Measurements from ENCODE around the gene MYH3. TPM values are rescaled to one million over a fixed set of nuclear protein-coding genes. Genes with fewer than 3 reads are reported as not detected.

Gene MYH3
- total RNA-seq, 1 experiment from 2014 or later: 0.34 TPM

DNA sequence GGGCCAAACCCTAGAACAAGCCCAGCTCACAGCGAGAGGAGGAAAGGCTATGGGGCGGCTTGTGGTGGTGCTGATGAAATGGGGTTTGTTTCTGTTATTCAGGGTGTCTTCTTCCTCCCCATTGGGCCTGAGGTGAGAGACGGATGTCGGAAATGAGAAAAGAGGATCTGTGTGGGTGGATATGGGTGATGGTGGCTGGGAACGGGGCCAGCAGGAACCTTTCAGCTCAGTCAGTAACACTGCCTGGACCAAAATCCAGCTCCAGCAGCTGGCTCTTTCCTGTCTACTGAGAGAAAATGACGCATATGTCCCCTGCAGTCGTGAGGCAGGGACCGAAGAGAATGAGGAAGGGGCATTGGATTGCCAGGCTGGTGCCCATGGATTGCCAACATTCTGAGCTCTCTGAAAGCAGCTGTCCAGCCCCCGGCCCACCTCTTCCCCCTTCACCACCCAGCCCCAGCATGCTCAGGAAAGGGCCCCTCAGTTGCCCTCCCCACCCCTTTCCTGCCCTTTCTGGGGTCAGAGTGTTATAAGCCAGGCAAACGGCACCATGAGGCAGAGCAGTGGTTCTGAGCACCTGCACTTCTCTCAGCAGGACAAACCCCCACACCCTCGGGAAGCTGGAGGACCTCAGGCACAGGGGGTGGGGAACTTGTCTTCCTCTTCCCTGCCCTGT is 4.0 kb downstream of the MYH3 start:
- in situ Hi-C loops (cut with HindIII; ENCODE audit: low sequenced_read_pairs): no loop called here
- DNase-seq (ENCODE audit: low spot score): no peak

DNA sequence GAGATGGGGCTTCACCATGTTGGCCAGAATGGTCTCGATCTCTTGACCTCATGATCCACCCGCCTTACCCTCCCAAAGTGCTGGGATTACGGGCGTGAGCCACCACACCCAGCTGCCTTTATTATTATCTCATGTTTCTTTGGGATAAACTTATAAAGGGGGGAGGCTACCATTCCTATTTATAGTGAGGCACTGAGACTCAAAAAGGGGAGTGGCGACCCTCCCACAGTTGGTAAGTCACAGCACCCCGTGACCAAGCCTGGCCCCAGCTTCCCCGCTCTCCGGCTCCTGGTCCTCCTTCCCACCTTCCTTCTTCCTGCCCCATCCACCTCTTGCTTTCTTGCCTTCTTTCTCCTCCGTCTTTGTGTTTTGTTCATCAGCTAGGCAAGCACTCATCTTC is 5.2 kb downstream of the MYH3 start:
- in situ Hi-C loops (cut with HindIII; ENCODE audit: low sequenced_read_pairs): no loop called here
- DNase-seq (ENCODE audit: low spot score): no peak

DNA sequence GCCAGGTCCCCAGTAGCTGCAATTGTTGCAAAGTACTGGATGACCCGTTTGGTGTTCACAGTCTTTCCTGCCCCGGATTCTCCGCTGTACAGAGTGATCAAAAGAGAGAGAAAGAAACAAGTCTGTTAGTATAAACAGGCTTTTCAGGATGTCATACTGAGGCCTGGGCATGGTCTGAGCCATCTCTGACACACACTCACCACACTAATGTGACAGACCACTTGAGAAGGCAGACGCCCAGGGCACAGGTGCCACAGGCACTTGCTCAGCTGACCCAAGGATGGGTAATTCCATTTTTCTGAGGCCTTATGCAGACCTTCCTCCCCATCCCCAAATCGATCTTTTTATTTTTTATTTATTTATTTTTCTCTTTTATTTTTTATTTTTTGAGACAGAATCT is 7.5 kb downstream of the MYH3 start:
- in situ Hi-C loops (cut with HindIII; ENCODE audit: low sequenced_read_pairs): no loop called here
- DNase-seq (ENCODE audit: low spot score): no peak

DNA sequence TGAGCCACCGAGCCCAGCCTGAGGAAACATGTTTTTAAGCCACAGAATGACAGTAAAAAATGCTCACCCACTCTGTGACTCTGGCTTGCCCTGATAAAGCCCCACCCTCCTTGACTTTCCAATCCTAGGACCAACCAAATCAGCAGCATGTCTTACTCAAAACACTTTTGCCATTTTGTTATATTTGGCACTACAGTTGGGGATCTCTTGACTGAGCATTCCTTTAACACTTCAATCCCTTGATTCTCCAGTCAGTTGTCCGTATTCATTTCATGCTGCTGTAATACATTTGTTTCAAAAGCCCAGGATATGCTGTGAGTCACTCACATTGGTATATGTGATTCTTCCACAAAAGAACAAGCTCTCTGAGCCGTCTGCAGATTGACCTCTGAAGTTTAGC is 8.2 kb downstream of the MYH3 start:
- in situ Hi-C loops (cut with HindIII; ENCODE audit: low sequenced_read_pairs): no loop called here
- no peak for DNase-seq (ENCODE audit: low spot score)

DNA sequence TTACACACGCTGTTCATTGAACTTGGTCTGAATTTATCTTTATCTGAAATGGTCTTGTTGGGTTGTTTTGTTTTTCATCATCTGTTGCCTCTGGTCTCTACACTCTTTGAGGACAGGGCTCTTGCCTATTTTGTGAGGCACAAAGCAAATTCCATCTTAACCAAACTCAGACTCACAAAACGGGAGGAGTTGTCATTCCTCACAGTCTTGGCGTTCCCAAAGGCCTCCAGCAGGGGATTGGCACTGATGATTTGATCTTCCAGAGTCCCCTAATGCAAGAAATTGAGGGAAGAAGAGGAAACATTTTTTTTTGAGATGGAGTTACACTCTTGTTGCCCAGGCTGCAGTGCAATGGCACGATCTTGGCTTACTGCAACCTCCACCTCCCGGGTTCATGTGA is 8.7 kb downstream of the MYH3 start:
- DNase-seq (ENCODE audit: low spot score): no peak
- in situ Hi-C loops (cut with HindIII; ENCODE audit: low sequenced_read_pairs): no loop called here

DNA sequence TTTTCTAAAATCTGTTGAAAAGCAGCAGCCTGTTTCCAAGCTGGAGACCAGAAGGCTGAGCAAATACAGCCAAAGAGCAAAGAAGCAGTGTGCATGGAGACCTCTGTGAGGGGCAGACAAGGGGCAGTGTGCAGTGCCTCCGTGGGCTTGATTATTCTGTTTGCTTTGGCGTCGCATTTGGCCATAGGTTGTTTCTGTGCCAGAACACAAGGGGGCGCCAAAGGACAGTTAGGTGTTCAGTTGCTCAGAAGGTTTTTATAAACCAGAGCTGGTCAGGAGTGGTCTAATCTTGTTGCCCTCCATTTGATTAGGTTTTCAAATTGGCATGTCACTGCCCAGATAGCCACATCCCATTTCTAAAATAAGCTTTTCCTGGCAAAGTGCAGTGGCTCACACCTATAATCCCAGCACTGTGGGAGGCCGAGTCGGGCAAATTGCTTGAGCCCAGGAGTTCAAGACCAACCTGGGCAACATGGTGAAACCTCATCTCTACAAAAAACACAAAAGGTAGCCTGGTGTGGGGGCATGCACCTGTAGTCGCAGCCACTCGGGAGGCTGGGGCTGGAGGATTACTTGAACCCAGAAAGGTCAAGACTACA is 10.6 kb downstream of the MYH3 start:
- peak; percentile 66 for DNase-seq (ENCODE audit: low spot score)
- in situ Hi-C loops (cut with HindIII; ENCODE audit: low sequenced_read_pairs): no loop called here

DNA sequence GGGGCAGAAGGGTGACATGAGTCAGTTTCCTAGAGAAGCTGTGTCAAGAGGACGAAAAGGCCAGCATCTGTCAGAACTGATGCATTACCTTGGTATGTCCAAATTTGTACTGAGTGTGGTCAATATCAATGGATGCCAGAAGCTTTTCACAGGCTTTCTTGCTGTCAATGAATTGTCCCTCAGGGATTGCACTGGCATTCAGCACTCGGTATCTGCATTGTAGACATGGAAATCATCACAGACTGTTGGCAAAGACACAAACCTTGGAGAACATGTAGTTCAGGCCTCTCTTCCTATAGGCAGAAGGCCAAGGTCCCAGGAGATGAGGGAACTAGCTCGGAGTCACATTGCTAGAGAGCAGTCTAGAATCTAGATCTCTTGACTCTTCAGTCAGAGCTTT is 16.6 kb downstream of the MYH3 start:
- in situ Hi-C loops (cut with HindIII; ENCODE audit: low sequenced_read_pairs): no loop called here
- no peak for DNase-seq (ENCODE audit: low spot score)

DNA sequence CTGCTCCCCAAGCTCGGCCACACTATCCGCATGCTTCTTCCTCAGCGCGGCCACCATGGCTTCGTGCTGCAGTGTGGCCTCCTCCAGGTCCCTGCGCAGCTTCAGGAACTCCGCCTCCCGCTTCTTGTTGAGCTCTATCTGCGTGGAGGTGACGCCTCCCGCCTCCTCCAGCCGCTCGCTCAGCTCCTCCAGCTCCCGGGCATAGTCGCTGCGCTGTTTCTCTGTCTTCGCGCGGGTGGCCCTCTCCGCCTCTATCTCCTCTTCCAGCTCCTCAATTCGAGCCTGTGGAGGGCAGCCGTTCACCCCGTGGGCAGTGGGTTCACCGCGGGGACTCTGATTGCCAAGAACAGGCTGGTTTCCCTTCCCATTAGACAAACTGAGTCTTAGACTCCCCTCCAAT is 19.0 kb downstream of the MYH3 start:
- in situ Hi-C loops (cut with HindIII; ENCODE audit: low sequenced_read_pairs): no loop called here

DNA sequence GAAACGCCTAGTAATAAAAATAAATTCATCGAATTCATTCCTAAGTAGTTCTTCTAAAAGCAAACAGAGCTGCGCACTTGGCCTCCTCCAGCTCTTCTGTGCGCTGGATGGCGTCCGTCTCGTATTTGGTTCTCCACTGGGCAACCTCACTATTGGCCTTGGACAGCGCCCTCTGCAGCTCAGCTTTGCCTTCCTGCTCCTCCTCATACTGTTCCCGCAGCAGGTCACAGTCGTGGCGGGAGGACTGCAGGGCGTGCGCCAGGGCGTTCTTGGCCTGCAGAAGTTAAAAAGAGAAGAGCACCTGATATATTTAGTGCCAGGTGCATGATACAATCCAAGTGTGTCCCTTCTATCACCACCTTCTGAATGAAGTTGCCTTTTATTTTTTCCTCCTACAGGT is 21.8 kb downstream of the MYH3 start:
- in situ Hi-C loops (cut with HindIII; ENCODE audit: low sequenced_read_pairs): no loop called here
- no peak for DNase-seq (ENCODE audit: low spot score)

More for the DNA sequence above, 19.0 kb downstream of the MYH3 start:
- DNase-seq (ENCODE audit: low spot score): no peak

DNA sequence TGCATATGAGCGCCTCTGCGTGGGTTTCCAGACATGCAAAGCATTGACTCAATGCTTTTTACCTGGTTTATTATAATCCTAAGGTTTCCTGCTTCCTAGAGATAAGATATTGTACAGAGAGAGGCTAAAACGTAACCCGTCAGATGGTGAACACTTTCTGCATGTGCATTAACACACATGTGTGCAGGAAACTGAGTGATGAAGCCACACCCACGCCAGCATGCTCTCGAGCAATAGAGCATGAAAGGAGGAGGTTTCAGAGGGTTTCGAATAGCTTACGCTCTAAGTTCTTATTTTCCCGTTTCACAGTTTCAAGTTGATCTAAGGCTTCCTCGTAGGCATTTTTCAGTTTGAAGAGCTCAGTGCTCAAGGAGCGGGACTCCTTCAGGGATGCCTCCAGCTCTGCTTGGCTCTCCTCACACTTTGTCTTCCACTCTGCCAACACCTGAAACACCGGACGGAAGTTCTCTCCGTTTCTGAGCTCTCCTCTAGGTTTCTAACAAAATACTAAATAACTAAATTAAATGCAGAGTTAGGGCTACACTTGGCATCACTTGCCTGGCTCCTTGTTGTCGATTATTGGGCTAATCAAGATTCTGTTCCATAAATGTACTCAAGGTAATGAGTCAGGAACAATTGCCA is 23.2 kb downstream of the MYH3 start:
- no peak for DNase-seq (ENCODE audit: low spot score)
- in situ Hi-C loops (cut with HindIII; ENCODE audit: low sequenced_read_pairs): no loop called here

DNA sequence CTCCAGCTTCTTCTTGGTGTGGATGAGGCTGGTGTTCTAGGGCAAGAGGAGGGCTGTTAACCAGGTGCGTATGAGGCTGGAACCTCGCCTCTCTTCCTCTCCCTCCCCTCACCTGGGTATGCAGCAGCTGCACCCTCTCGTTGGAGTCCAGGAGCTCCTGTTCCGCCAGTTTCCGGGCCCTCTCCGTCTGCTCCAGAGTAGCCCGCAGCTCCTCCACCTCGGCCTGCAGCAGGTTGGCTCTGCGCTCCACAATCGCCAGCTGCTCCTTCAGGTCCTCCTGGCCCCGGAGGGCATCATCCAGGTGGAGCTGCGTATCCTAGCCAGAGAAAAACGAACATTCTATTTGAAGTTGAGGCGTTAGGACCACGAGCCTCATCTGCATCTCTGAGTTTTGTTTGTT is 25.4 kb downstream of the MYH3 start:
- no peak for DNase-seq (ENCODE audit: low spot score)
- in situ Hi-C loops (cut with HindIII; ENCODE audit: low sequenced_read_pairs): no loop called here

DNA sequence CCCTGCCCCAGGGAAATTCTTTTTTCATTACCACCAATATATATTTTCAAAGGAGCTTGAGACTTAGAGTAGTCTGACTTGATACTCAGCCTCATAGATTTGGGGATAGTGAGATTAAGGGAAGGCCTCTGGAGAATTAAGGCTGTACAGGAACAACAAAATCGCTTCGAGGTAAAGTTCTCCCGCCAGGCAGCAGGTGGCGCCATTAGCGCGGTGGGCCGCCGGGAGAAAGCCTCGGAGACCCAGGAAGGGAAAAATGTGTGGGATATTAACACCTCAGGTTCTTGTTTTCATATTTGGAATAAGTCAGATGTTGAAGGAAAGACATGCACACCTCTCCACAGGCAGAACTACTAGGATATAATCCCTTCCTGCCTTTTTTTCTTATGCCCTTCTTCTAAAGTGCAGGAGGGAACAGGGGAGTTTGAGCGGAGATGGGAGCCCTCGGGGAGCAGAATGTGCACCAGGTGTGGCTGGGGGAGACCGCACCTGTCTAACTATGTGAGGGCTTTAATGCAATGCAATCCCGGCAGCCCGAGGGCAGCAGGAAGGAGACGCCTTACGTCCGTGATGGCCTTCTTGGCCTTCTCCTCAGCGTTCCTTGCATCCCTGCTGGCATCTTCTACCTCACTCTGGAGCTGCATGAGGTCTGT is 25.9 kb downstream of the MYH3 start:
- in situ Hi-C loops (cut with HindIII; ENCODE audit: low sequenced_read_pairs): no loop called here
- no peak for DNase-seq (ENCODE audit: low spot score)

DNA sequence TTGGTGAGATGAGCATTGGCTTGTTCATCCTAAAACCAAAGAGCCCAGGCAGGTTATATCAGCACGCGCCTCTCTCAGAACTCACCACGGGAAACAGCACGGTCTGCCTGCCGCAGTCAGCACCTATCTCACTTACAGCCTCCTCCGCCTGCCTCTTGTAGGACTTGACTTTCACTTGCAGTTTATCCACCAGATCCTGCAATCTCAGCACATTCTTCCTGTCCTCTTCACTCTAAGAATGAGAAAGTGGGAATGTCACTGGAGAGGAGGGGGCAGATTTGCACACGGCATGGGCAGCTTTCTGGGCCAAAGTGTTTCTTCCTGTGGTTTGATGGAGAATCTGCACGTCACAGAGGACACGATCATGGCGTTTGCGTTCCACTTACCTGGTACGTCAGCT is 27.4 kb downstream of the MYH3 start:
- no peak for DNase-seq (ENCODE audit: low spot score)
- in situ Hi-C loops (cut with HindIII; ENCODE audit: low sequenced_read_pairs): no loop called here

DNA sequence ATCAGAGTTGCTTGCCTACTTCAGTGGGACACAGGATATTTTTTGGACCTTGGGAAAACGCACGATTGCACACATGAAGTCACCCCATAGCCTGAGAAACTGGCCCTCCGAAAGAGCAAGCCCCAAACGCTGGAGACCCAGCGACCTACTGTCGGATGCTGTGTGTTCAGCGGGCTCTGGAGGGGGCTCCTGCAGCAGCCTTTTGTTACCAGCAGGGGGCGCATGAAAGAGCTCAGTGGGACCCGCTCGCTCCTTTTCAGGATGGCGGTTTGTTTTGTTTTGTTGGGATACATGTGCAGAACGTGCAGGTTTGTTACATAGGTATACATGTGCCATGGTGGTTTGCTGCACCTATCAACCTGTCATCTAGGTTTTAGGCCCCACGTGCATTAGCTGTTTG is 28.4 kb downstream of the MYH3 start:
- in situ Hi-C loops (cut with HindIII; ENCODE audit: low sequenced_read_pairs): no loop called here
- no peak for DNase-seq (ENCODE audit: low spot score)

DNA sequence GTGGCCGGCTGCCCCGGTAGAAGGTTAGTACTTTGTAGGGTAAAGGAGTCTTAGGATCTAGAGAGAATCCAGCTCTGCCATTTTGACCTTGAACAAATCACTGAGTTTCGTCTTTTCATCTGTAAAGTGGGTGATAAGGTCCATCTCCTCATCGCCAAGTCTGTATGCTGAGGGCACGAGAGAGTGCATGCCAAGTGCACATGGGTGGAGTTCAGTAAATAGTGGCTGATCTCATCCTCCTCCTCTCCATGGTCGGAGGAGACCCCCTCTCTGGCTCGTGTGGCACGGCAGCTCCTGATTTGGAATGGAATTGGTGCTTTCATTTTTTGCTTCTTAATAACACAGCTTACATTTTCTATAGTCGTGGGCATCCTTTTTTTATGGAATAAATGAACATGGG is 30.7 kb downstream of the MYH3 start:
- no peak for DNase-seq (ENCODE audit: low spot score)
- in situ Hi-C loops (cut with HindIII; ENCODE audit: low sequenced_read_pairs): no loop called here

DNA sequence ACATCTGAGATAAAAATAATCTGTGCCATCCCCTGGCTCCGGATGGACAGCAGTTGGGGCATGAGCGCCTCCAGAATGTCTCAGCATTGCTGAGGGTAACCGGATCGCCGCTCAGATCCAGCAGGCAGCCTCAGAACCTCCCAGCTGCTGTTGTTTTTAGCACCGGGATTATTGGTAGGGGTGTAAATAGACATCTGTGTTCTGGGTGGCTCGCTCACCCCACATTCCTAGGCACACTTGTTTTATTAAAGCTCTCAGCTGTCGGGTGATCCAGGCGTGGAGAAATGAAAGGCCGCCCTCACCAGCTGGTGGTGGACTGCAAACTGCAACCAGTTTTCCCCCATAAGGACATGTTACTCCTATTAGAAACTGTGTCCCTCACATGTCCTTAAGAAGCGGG is 32.1 kb downstream of the MYH3 start:
- DNase-seq (ENCODE audit: low spot score): no peak
- in situ Hi-C loops (cut with HindIII; ENCODE audit: low sequenced_read_pairs): no loop called here

DNA sequence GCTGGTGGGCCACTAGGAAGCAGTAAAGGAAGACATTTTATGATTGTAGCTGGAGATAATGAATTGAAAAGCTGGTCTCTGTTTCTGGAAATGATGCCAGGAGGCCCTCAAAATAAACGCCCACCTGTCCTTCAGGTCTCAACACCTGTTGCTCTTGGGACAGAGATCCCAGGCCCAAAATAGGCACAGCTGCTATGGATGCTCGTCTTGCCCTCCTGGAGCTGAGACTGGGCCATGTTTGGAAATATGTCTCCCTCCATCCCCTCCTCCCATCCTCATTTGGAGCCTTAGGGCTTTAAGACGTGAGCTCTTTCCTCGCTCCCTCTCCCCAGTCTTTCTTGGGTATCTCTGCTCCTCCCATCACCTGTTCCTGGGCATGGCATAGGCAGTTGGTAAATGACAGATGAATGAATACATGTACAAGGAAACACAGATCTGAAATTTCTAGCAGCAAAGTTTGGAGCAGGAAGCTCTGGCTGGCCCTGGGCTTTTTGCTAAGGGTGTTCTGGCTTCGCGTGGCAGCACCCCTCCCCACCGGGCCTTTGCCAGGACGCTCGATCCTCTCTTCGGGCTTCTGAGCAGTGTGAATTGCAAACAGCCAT is 33.3 kb downstream of the MYH3 start:
- no peak for DNase-seq (ENCODE audit: low spot score)
- in situ Hi-C loops (cut with HindIII; ENCODE audit: low sequenced_read_pairs): no loop called here

DNA sequence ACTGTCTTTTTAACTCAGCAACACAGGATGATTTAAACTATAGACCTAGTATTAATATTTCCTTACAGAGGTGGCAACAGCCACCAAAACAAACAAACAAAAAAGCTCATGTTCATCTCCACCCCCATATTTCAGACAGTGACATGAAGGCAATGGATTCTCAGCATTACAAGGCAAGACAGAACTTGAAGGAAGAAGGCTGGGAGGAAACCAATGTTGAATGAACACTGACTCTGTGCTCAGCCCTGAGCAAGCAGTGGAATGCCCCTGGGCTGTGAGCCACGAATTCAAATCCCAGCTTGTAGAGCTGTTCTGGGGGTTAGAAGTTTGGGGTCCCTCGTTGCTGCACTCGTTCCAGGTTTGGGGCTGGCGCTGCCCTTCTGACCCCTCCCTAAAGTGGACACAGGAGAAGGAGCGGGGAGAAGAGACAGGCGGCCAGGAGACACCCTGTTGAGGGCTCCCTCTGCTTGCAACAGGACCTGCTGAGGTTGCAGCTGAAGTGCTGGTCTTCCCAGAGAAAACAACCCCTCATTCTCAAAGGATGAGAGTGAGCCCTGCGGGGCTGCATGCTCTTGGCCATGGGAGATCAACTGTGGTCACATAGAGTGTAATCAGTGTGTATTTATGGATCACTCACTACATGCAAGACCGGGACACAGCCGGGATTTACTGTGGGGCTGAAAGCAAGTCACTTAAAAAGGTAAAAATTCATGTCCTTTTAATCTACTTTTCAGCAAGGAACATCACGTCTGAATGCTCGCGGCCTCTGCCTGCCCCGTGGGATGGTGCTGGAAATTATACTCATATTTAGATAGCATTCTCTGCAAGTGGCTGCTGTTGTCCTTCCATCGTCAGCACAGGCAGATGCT is 34.3 kb downstream of the MYH3 start:
- DNase-seq (ENCODE audit: low spot score): no peak
- in situ Hi-C loops (cut with HindIII; ENCODE audit: low sequenced_read_pairs): no loop called here

DNA sequence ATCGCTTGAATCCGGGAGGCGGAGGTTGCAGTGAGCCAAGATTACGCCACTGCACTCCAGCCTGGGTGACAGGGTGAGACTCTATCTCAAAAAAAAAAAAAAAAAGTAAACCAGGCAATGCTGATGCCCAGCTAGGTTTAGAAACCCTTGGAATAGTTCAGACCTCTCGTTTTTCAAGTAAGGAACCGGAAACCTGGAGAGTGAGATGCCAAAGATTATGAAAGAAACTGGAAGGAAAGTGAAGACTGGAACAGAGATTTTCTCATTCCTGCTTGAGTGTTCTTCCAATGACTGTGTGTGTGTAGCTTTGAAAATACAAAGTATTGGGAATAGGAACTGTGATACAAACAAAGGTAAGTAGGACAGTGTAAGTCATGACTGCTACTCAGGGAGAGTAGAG is 35.7 kb downstream of the MYH3 start:
- no peak for DNase-seq (ENCODE audit: low spot score)
- in situ Hi-C loops (cut with HindIII; ENCODE audit: low sequenced_read_pairs): no loop called here

Measured in G401 (cell line).